Testis (tissue), 3 donors: ENCODE measurements around the gene SLC25A33. TPM values are rescaled to one million over a fixed set of nuclear protein-coding genes. Genes with fewer than 3 reads are reported as not detected.

ENCODE experiments used
- DNase-seq: peaks from one replicate; pipeline ENCODE4 v3.0.0-alpha.2; 2019
- H3K27ac ChIP-seq, 2 donors: fragments of 200-600 bp; sonication (generic); one replicate each; pipeline ENCODE4 v1.5.1; 2019
- H3K27me3 ChIP-seq: fragments of 200-600 bp; sonication (generic); one replicate; pipeline ENCODE4 v1.5.1; 2019
- H3K36me3 ChIP-seq: fragments of 200-600 bp; sonication (generic); one replicate; pipeline ENCODE4 v1.5.1; 2017; ENCODE audit warnings: low read depth; ENCODE audit errors: missing control alignments
- H3K4me1 ChIP-seq: fragments of 200-600 bp; sonication (generic); one replicate; pipeline ENCODE4 v1.5.1; 2019
- H3K4me3 ChIP-seq, 2 donors: fragments of 200-600 bp; sonication (generic); one replicate each; pipeline ENCODE4 v1.5.1; 2017 to 2019
- H3K9me3 ChIP-seq: fragments of 200-600 bp; sonication (generic); one replicate; pipeline ENCODE4 v1.5.1; 2017
- CTCF ChIP-seq, 3 experiments: fragments of 450-650 bp in 2 of 3; fragments of 200-600 bp in 1 of 3; sonication (generic) in 1 of 3; IDR thresholded peaks; one replicate each; pipeline ENCODE4 v1.5.1; 2016 to 2019; ENCODE audit warnings: antibody characterized with exemption in 3 of 3, mild to moderate bottlenecking in 2 of 3, moderate library complexity in 1 of 3
- POLR2A ChIP-seq: fragments of 450-650 bp; IDR thresholded peaks from one replicate; pipeline ENCODE4 v1.6.1; 2017; ENCODE audit warnings: antibody characterized with exemption, mild to moderate bottlenecking, moderate library complexity
- WGBS, 2 donors: methylation state at CpG; one replicate each; pipeline ENCODE4 v1.1.5; 2018; 5-methylcytosine and 5-hydroxymethylcytosine counted together
- intact Hi-C: fragments of 100-400 bp; cut with DNase I; formaldehyde crosslinking; loops from one replicate; pipeline ENCODE4 v1.15.1; 2023; ENCODE audit warnings: low total_unique reads
- polyA plus RNA-seq: library from polyadenylated mRNA; stranded (reverse); fragments of 350-450 nt; fragmentation: Illumina TruSeq; extraction: RNeasy Lipid Tissue Mini Kit (QIAGEN cat#74804); gene quantifications from one replicate; pipeline ENCODE4 v1.2.3, GENCODE V29; 2014; ENCODE audit warnings: low read depth, low replicate concordance; ENCODE audit not compliant: insufficient read depth
- total RNA-seq, 2 donors: library from RNA; depleted of rRNA; stranded (reverse); fragments of >200 nt; gene quantifications; one replicate each; pipeline ENCODE4 v1.2.3, GENCODE V29; 2016

Gene SLC25A33
- total and polyA plus RNA-seq, 3 donors from 2014 or later, result 16.3 to 26.0 (median 17.4) TPM

DNA sequence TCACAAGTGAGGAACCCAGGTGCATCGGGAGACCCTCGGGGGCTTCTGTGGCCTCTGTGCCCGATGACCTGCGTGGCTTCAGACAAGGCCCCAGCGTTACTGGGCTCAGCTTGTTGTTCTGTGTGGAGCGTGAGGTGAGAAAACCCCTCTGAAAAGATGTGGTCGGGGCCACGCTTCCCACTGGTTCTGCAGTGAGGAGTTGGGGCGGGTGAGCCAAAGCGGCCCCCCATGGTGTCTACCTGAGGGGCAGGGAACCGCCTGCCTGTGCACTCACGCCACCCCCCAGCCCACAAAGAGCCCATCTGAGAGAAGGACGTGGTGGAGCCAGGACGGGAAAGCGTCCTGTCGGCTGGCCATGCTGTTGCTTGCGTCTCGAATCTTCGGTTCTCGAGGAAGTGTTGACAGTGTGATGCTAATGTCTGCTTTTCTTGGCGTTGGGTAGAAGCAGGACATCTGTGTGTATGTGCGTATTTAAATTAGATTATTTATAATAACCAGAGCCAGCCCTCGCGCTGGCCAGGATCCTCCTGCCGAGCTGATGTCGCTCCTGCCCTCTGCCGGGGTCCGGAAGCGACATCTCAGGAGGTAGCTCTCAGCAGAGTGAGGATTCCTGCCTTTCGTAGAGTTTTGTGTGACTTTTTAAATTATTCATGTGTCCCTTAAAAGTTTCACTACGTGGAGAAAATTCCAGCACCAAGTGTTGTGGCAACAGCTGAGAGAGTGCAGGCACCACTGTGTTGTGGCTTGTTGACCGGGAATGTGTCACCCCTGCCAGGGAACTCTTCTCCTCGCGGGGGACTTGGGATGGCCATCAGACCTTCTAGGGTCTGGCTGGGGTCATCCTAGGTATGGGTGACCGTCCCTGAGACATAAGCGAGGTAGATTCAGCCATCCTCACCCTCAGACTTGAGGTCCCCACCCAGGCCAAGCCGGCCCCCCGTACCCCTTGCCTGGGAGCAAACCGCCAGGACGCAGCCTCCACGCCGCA lies 64.8 kb downstream of the SLC25A33 start:
- TF ChIP-seq POLR2A (no peak), CTCF (IDR thresholded peaks at IDR 0.05) (no peak)
- Histone ChIP-seq H3K9me3 (no peaks in the 10 kb centered on the region), H3K36me3 (no peaks in the 10 kb centered on the region), H3K27me3 (no peaks in the 10 kb centered on the region), H3K27ac (no peak overlapping the region), H3K4me1 (no peaks in the 10 kb centered on the region), H3K4me3 (no peak overlapping the region)
- 92 to 95% methylated on average over 39 to 41 of the region's 42 CpGs for WGBS, 2 donors
- intact Hi-C loops, result no loop called here
- DNase-seq, result no peak

- no peak for DNase-seq
- H3K9me3 ChIP-seq, result no peaks in the 10 kb centered on the region
- intact Hi-C loops, result no loop called here
- H3K4me3 ChIP-seq, result no peak overlapping the region
- no peaks in the 10 kb centered on the region for H3K27me3 ChIP-seq
- WGBS, 2 donors, result 88 to 92% methylated on average over 15 of the region's 15 CpGs
- no peaks in the 10 kb centered on the region for H3K36me3 ChIP-seq
- no peaks in the 10 kb centered on the region for H3K4me1 ChIP-seq
- no peak overlapping the region for H3K27ac ChIP-seq
- TF ChIP-seq POLR2A (no peak), CTCF (IDR thresholded peaks at IDR 0.05) (no peak)
Observed at GRCh38 chr1:9604836-9605235, 65.6 kb downstream of the SLC25A33 start.

DNA sequence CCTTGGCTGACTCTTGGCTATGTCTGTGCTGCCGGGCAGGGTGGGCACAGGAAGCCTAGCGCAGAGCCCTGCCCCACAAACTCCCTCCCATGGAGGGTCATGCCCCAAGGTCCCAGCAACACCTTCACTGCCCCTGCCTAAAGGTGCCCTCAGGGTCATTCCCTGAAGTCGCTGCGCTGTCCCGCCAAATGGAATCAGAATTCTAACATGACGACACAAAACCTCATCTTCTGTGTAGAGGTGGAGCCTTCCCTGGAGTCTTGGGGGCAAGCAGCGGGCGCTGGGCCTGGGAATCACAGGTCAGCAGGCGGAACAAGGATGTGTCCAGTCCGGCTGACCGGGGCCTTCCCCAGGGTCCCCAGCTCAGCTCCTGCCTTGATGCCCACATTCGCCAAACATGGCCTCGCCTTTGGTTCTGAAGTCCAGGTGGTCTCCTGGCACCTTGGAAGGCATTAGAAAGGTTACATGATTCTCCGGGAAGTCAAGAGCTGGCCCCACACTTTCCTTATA lies 66.7 kb downstream of the SLC25A33 start:
- Histone ChIP-seq H3K36me3 (no peaks in the 10 kb centered on the region), H3K4me3 (no peak overlapping the region), H3K9me3 (no peaks in the 10 kb centered on the region), H3K27me3 (no peaks in the 10 kb centered on the region), H3K4me1 (no peaks in the 10 kb centered on the region), H3K27ac (no peak overlapping the region)
- TF ChIP-seq CTCF (IDR thresholded peaks at IDR 0.05) (no peak), POLR2A (no peak)
- WGBS, 2 donors, result 95 to 96% methylated on average over 13 to 14 of the region's 14 CpGs
- DNase-seq, result no peak
- intact Hi-C loops, result no loop called here

- WGBS, 2 donors, result 73 to 87% methylated on average over 9 to 21 of the region's 21 CpGs
- intact Hi-C loops, result no loop called here
- peak; percentile 44 for DNase-seq
- Histone ChIP-seq H3K4me1 (no peaks in the 10 kb centered on the region), H3K9me3 (no peaks in the 10 kb centered on the region), H3K27me3 (no peaks in the 10 kb centered on the region), H3K4me3 (no peak overlapping the region), H3K36me3 (no peaks in the 10 kb centered on the region), H3K27ac (no peak overlapping the region)
- TF ChIP-seq CTCF (IDR thresholded peaks at IDR 0.05) (no peak), POLR2A (no peak)
Observed at GRCh38 chr1:9606458-9606857, 67.2 kb downstream of the SLC25A33 start.
